Measurements from ENCODE around the gene FOXI1. TPM values are rescaled to one million over a fixed set of nuclear protein-coding genes. Genes with fewer than 3 reads are reported as not detected.

FOXI1 gene
- total RNA-seq, 4 donors from 2014 or later, result not detected

DNA sequence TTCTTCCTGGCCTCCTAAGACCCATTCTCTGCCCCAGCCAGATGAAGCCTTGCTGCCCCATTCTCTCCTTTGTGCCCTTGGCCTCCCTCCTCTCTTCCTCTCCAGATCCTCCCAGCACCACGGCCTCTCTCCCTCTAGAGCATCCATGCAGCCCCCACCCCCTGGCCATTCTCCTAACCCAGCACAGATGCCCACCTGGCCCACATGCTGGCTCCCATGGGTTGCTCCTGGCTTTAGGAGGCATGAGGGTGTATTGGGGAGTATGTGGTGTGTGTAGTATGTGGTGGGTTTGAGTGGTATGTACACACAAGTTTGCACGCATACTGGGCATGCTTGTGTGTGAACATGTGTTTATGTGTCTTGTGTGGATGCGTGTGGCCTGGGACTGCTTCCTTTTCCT is 47.1 kb downstream of the FOXI1 start:
- no peaks in the 10 kb centered on the region for H3K9me3 ChIP-seq
- WGBS, result 93% methylated on average over 3 of the region's 3 CpGs
- H3K27me3 ChIP-seq, result no peaks in the 10 kb centered on the region
- DNase-seq (ENCODE audit: extremely low spot score), result no peak
- peaks cover 4 to 8% (median 6%) of the 10 kb centered on the region in 4 donors for H3K4me1 ChIP-seq
- H3K4me3 ChIP-seq, result no peak overlapping the region
- no peak overlapping the region for H3K27ac ChIP-seq (replicated peaks in 1 of 4)
- TF ChIP-seq EP300 (IDR thresholded peaks at IDR 0.05), result no peak
- TF ChIP-seq POLR2AphosphoS5 (IDR thresholded peaks at IDR 0.05), result no peak
- TF ChIP-seq, protein P1, sequence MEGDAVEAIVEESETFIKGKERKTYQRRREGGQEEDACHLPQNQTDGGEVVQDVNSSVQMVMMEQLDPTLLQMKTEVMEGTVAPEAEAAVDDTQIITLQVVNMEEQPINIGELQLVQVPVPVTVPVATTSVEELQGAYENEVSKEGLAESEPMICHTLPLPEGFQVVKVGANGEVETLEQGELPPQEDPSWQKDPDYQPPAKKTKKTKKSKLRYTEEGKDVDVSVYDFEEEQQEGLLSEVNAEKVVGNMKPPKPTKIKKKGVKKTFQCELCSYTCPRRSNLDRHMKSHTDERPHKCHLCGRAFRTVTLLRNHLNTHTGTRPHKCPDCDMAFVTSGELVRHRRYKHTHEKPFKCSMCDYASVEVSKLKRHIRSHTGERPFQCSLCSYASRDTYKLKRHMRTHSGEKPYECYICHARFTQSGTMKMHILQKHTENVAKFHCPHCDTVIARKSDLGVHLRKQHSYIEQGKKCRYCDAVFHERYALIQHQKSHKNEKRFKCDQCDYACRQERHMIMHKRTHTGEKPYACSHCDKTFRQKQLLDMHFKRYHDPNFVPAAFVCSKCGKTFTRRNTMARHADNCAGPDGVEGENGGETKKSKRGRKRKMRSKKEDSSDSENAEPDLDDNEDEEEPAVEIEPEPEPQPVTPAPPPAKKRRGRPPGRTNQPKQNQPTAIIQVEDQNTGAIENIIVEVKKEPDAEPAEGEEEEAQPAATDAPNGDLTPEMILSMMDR (IDR thresholded peaks at IDR 0.05), result no peak
- no peak for TF ChIP-seq POLR2A (IDR thresholded peaks at IDR 0.05; ENCODE audit: low read depth)
- intact Hi-C loops (cut with DNase I), result no loop called here
- H3K36me3 ChIP-seq, result no peaks in the 10 kb centered on the region

DNA sequence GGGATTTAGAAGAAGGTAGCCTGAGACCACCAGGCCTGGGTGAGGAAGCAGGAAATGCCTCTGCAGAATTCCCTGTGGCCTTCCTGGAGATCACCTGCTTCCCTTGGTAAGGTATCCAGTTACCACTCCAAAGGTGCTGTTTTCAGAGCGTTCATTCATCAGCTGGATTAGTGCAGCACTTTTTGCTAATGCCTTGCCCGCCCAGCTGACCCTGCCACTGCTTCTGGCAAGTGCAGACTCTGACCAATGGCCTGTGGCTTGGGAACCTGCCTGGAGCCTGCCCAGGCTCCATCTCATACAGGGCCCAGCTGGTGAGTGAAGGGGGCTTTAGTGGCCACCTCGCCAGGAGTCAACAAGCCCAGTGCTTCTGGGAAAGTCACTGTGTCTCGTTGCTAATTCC is 48.6 kb downstream of the FOXI1 start:
- Histone ChIP-seq H3K4me3 (no peak overlapping the region), H3K27ac (replicated peaks in 1 of 4) (no peak overlapping the region), H3K36me3 (no peaks in the 10 kb centered on the region), H3K27me3 (no peaks in the 10 kb centered on the region), H3K9me3 (no peaks in the 10 kb centered on the region), H3K4me1 (peaks cover 4 to 8% (median 6%) of the 10 kb centered on the region in 4 donors)
- DNase-seq (ENCODE audit: extremely low spot score), result no peak
- TF ChIP-seq POLR2AphosphoS5 (IDR thresholded peaks at IDR 0.05), result no peak
- TF ChIP-seq EP300 (IDR thresholded peaks at IDR 0.05), result no peak
- no peak for TF ChIP-seq POLR2A (IDR thresholded peaks at IDR 0.05; ENCODE audit: low read depth)
- TF ChIP-seq, protein P1 (IDR thresholded peaks at IDR 0.05), result no peak
- WGBS, result 78% methylated on average over 2 of the region's 4 CpGs
- intact Hi-C loops (cut with DNase I), result no loop called here

DNA sequence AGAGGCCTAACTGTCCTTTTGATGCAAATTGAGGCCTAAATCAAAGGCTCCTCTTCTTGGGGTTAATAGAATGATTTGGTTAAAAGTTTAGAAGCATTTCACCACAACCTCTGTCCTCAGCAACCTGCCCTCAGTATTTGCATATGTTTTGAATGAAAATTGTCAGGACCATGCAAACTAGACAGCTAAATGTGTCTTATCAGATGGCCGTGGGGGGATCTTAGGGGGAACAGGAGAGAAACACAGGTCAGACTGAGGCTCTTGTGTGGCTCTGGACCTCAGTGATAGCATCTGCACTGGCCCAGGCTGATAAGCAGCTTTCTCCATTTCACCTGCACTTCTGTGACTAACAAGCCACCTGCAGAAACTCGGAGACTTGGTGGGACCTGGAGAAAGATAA is 49.0 kb downstream of the FOXI1 start:
- TF ChIP-seq EP300 (IDR thresholded peaks at IDR 0.05) (no peak), POLR2AphosphoS5 (IDR thresholded peaks at IDR 0.05) (no peak), POLR2A (IDR thresholded peaks at IDR 0.05; ENCODE audit: low read depth) (no peak)
- TF ChIP-seq, protein P1 (IDR thresholded peaks at IDR 0.05), result no peak
- intact Hi-C loops (cut with DNase I), result no loop called here
- Histone ChIP-seq H3K9me3 (no peaks in the 10 kb centered on the region), H3K4me1 (peaks cover 4 to 8% (median 6%) of the 10 kb centered on the region in 4 donors), H3K36me3 (no peaks in the 10 kb centered on the region), H3K27ac (replicated peaks in 1 of 4) (no peak overlapping the region), H3K4me3 (no peak overlapping the region), H3K27me3 (no peaks in the 10 kb centered on the region)
- whole genome bisulfite sequencing, result 94% methylated on average over 2 of the region's 2 CpGs
- no peak for DNase-seq (ENCODE audit: extremely low spot score)

DNA sequence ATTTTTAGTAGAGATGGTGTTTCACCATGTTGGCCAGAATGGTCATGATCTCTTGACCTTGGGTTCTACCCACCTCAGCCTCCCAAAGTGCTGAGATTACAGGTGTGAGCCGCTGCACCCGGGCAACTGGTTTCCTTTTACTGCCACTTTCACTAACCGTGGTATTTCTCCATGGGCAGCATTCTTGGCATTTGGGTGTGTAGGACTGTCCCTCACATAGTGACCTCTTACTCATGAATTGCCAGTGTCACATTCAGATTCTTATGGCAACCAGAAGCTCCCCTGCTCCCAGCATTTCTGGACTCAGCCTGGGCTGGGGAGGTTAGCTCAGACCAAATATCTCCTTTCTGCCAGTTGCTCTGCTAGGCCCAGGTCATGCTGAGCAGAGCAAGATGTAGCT is 50.1 kb downstream of the FOXI1 start:
- DNase-seq (ENCODE audit: extremely low spot score), result no peak
- Histone ChIP-seq H3K27me3 (no peaks in the 10 kb centered on the region), H3K4me3 (no peak overlapping the region), H3K36me3 (no peaks in the 10 kb centered on the region), H3K9me3 (no peaks in the 10 kb centered on the region), H3K27ac (replicated peaks in 1 of 4) (no peak overlapping the region), H3K4me1 (peaks cover 4 to 8% (median 6%) of the 10 kb centered on the region in 4 donors)
- intact Hi-C loops (cut with DNase I), result no loop called here
- WGBS, result 89% methylated on average over 3 of the region's 3 CpGs
- TF ChIP-seq POLR2A (IDR thresholded peaks at IDR 0.05; ENCODE audit: low read depth) (no peak), EP300 (IDR thresholded peaks at IDR 0.05) (no peak), POLR2AphosphoS5 (IDR thresholded peaks at IDR 0.05) (no peak)
- TF ChIP-seq, protein P1 (IDR thresholded peaks at IDR 0.05), result no peak

DNA sequence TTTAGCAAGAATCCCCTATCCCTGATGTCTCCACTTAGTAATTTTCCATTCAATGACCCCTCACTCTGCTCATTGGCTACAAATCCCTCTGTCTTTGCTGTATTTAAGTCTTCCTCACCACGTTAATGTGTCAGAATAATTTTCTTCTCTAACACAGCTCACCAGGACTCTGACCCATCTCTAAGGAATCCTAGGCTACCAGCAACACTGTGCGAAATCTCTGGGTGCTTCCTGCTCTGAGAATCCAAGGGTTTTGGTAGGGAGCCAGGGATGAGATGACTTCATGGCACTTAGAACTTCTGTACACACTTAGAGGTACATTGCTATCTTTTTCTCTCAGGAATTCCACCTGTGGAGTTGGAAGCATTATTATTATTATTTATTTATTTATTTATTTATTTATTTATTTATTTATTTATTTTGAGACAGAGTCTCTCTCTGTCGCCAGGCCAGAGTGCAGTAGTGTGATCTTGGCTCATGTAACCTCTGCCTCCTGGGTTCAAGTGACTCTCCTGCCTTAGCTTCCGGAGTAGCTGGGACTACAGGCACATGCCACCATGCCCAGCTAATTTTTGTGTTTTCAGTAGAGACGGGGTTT is 53.5 kb downstream of the FOXI1 start:
- Histone ChIP-seq H3K4me3 (no peak overlapping the region), H3K4me1 (no peaks in the 10 kb centered on the region), H3K9me3 (no peaks in the 10 kb centered on the region), H3K27ac (replicated peaks in 1 of 4) (no peak overlapping the region), H3K27me3 (no peaks in the 10 kb centered on the region), H3K36me3 (no peaks in the 10 kb centered on the region)
- TF ChIP-seq EP300 (IDR thresholded peaks at IDR 0.05) (no peak), POLR2A (IDR thresholded peaks at IDR 0.05; ENCODE audit: low read depth) (no peak), POLR2AphosphoS5 (IDR thresholded peaks at IDR 0.05) (no peak)
- TF ChIP-seq, protein P1 (IDR thresholded peaks at IDR 0.05), result no peak
- no peak for DNase-seq (ENCODE audit: extremely low spot score)
- intact Hi-C loops (cut with DNase I), result no loop called here
- 85% methylated on average over 5 of the region's 5 CpGs for WGBS
